GM21423 (cell line): Measurements from ENCODE around the gene METAP2.
"Not testable (repeated sequence)": the region's sequence is repeated elsewhere in the genome, so short reads cannot be mapped to it uniquely, and the experiment has no call there.

Experiments used
- ATAC-seq: cut with Tn5 transposase; IDR thresholded peaks from one replicate; pipeline ENCODE4 v1.9.1; 2021; ENCODE audit warnings: mild to moderate bottlenecking, moderate library complexity; ENCODE audit not compliant: unreplicated experiment

The METAP2 gene

DNA sequence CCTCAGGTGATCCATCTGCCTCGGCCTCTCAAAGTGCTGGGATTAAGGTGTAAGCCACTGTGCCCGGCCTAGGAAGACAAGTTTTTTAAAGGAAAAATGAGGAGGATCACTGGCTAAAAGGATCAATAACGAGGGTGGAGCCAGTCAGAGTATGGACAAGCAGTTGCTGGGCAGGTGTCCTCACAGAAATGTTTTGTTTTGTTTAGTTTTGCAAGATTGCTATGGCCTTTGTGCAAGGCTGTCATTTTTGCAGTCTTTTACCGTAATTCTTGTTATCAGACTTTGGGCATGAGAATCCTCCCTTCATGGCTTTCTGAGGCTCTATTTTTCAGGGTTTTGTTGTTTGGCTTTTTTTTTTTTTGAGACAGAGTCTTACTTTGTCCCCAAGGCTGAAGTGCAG lies 11.9 kb upstream of the METAP2 start:
- no peak for ATAC-seq

DNA sequence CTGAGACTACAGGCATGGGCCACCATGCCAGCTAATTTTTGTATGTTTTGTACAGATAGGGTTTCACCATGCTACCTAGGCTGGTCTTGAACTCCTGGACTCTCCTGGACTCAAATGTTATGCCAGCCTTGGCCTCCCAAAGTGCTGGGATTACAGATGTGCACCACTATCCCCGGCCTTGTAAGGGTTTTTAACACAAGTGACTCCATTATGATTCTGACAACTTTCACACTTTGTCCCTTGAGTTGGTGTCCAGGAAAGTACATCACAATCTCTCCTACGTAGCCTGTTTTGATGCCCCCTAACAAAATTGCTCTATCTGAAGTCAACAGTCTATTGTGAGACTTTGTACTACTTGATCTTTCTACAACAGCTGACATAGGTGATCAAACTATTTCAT lies 11.4 kb upstream of the METAP2 start:
- no peak for ATAC-seq

- ATAC-seq, result no peak
These were observed 10.9 kb upstream of the METAP2 start for GRCh38 chr12:95463050-95463449.

GRCh38 chr12:95463776-95464175 lies 10.2 kb upstream of the METAP2 start:
- not testable (repeated sequence) for ATAC-seq

DNA sequence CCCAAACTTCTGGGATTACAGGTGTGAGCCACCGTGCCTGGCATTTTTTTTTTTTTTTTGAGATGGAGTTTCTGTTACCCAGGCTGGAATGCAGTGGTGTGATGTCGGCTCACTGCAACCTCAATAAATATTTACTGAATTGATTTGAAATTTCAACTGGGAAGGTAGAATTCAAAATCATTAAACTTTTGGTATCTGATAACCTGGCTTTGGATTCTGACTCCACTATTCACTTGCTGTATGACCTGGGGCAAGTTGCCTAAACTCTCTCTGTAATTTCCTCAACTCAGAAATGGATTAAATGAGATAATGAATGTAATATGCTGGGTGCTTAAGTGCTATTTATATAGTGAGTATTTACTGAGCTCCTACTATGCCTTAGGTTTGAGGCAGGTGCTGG lies 8.7 kb upstream of the METAP2 start:
- ATAC-seq, result no peak

DNA sequence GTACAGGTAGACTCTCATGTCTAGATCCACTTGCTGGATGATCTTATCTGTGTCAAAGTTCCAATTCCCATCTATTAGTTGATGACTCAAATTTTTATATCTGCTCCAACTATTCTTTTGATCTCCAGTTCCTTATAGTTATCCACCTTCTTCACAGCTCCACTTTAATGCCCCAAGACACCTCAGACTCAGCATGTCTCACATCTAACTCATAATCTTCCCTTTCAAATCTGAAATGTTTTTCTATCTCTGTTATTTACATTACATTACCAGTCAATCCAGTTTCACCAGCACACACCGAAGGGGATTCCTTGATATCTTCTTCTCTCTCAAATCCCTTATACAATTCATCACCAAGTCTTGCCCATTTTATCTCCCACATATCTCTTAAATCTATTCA lies 3.7 kb upstream of the METAP2 start:
- no peak for ATAC-seq

DNA sequence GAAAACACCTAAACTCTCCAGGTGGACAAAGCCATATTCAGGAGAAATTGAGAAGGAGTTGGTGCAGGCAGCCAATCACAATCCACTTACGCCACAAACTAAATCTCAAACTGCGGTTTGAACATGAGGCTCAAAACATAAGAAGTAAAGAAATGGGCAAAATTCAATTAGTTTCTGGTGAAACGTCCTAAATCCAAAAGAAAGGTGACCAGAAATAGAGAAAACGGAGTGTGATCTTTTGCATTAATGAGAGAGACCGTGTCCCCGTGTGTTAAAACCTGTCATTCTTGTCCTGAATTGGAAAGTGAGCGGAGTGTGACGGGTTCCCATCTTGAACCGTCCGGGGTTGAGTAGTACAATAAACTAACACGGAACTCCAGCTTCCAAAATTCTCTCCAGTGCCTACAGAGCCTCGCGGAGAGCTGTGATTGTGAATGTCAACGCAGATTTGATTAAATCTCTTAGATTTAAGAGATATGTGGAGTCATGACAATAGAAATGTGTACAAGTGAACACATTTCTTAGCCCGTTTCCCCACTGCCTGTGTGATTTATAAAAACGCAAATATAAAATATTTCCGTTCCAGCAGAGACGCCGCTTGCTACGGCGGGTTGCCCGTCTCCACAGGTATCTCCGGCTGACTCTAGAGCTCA lies 595 bp upstream of the METAP2 start:
- ATAC-seq, result peak; percentile 27

DNA sequence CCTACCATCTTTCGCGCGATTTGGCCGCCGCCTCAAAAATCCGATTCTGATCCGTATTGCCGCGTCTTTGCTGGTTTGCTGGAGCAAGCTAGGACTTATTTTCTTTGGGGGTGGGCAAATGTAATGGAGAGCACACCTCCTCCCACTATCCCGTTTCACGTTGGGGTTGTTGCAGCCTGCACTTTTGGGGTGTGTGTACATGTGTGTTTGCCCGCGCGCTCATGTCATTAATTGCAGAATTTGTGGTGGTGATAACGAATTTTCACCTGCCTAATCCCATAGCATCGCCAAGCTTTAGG lies 657 bp downstream of the METAP2 start:
- no peak for ATAC-seq

DNA sequence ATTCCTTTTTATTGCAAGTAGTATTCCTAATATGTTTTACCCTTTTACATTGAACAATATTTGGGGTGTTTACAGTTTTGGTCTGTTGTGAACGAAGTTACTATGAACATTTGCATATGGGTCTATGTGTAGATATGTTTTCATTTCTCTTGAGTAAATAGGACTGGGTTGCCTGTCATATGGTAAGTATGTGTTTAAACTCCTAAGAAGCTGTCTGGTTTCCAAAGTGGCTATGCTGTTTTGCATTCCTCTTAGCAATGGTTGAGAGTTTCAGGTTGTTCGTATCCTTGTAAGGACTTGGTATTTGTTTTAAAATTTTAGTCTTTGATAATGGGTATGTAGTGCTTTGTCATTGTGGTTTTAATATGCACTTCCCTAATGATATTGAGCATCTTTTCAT lies 6.3 kb downstream of the METAP2 start:
- ATAC-seq, result peak; percentile 50

- no peak for ATAC-seq
These were observed 7.1 kb downstream of the METAP2 start for GRCh38 chr12:95481072-95481471.

DNA sequence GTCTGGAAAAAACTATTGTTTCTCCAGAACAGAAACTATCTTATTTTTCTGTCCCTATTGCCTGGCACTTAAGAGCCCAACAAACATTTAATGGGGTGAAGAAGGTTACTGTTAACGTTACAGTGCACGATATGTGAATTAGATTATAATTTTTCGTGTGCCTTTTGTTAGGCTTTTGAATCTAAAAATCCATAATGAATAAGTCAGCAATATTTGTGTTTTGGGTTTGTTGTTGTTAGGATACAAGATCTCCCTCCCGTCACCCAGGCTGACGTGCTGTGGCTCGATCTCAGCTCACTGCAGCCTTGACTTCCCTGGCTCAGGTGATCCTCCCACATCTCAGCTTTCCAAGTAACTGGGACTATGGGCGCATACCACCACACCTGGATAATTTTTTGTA lies 7.9 kb downstream of the METAP2 start:
- ATAC-seq, result no peak

- not testable (repeated sequence) for ATAC-seq
These were observed 8.6 kb downstream of the METAP2 start for GRCh38 chr12:95482564-95482963.

DNA sequence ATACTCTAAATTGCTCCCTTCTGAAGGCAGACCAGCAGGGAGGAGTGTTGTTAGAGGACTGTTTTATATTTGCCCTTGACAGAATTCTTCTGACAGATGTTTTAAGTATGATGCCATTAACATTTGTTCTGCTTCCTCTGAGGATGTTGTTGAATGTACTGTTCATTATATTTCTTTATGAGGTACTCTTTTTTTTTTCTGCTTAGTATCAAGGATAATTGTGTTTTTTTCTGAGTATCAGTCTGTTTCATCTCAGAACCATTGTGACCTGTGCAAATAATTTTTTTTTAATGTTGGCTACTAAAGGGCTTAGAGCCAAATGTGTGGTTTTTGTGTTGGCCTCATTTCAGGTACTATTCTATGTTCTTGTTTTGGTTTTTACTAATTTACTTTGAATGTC lies 10.6 kb downstream of the METAP2 start:
- no peak for ATAC-seq

DNA sequence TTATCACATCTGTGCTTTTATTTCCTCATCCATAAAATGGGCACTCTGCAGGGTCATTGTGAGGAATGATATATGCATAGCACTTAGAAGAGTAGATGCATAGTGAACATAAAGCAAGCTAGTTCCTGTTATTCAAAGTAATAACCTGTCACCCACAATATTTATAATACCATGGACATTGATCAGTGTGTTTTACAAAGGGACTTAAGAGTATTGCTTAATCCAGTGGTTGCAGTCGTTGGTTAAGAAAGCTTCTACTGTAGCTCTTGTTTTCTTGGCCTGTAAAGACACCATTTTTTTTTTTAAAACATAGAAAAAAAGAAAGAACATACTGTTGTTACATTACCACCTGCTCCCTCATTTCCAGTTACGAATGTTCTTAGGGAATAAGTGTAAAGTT lies 13.1 kb downstream of the METAP2 start:
- ATAC-seq, result no peak

GRCh38 chr12:95492462-95492861 lies 18.5 kb downstream of the METAP2 start:
- no peak for ATAC-seq

DNA sequence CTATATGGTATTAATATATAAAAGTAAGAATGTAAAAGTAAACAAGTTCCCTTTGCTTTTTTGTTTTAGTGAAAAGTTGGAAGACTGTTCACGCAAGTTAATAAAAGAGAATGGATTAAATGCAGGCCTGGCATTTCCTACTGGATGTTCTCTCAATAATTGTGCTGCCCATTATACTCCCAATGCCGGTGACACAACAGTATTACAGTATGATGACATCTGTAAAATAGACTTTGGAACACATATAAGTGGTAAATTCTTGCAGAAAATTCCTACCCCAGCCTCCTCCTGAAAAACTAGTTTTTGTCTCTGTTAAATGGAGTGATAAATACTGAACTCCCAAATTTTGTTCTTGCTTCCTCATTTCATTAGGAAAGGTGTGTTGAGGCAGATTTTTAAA lies 20.9 kb downstream of the METAP2 start:
- ATAC-seq, result no peak

DNA sequence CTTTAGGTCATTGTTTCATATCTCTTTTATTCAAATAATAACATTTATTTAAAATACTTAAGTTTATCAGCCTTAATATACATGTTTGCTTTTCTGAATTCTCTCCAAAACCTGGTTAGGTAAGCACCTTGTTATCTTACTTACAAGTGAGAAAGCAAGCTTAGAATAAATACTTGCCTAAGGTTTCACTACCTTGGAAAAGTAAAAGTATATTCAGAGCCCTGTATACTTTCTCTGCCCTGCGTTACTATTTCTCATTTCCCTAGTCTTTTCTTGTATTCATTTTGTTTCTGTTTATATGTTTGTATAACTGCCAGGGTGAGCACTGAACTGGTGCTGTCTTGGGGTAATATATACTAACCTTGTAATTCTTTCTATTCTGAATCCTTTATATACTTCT lies 21.5 kb downstream of the METAP2 start:
- no peak for ATAC-seq

DNA sequence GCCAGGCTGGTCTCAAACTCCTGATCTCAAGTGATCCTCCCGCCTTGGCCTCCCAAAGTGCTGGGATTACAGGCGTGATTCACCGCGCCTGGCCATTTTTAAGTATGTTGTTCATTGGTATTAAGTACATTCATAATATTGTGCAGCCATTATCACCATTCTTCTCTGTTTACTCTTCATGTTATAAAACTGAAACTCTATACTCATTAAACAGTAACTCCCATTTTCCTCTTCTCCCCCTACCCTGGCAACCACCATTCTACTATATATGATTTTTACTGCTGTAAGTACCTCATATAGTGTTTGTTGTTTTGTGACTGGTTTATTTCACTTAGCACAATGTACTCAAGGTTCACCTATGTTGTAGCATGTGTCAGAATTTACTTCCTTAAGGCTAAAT lies 23.1 kb downstream of the METAP2 start:
- no peak for ATAC-seq

DNA sequence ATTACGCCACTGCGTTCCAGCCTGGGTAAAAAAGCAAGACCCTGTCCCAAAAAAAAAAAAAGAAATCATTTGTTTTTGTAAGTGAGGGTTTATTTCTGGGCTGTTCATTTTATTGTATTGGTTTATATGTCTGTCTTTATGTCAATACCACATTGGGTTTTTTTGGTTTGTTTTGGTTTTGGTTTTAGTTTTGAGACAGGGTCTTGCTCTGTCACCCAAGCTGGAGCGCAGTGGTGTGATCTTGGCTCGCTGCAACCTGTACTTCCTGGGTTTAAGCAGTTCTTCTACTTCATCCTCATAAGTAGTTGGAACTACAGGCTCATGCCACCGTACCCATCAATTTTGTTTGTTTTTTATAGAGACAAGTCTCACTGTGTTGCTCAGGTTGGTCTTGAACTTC lies 25.0 kb downstream of the METAP2 start:
- ATAC-seq, result no peak

DNA sequence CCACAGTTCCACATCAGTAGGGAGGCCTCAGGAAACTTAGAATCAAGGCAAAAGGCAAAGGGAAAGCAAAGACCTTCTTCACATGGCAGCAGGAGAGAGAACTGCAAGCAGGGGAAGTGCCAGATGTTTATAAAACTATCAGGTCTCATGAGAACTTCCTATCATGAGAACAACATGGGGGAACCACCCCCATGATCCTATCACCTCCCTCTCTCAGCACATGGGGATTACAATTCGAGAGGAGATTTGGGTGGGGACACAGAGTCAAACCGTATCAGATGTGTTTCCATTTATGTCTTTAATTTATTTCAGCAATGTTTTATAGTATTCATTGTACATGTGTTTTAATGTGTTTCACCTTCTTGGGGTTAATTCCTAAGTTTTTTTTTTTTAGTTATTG lies 25.8 kb downstream of the METAP2 start:
- ATAC-seq, result no peak

DNA sequence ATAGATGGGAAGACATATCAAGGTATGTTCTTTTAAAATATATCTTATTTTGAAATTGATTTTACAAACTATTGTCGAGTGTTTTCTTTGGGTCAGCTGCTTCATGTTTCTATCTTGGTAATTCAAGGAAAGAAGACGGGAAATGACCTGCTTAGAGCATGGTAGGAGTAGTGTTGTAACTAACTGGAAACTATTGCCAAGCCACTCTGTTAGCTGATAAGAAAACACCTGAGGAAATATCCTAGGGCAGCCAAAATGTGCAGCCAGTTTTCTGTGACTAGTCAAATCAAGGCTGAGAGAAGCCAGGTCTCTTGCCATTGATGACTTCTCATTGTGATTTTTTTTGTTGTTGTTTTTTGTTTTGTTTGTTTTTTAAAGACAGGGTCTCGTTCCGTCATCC lies 30.2 kb downstream of the METAP2 start:
- ATAC-seq, result no peak

DNA sequence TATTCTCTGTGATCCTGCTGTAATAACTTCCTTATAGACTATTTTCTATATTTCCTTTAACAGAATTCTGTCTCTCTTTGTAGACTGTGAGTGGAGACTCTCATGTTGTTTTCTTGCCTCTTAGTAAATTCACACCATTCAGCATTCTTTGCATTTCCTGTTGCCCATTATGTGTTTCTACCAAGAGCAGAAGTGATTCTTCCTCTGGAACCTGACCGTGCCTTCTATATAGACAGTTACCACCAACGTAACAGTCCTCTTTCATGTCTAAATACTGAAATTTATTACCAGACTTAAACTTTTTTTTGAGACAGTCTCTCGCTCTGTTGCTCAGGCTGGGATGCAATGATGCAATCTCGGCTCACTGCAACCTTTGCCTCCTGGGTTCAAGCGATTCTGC lies 31.1 kb downstream of the METAP2 start:
- ATAC-seq, result no peak

- ATAC-seq, result no peak
These were observed 33.0 kb downstream of the METAP2 start for GRCh38 chr12:95506707-95507523.
